ENCODE results near the gene ACTR3. TPM values are rescaled to one million over a fixed set of nuclear protein-coding genes. Genes with fewer than 3 reads are reported as not detected.
"Not testable (repeated sequence)": the region's sequence is repeated elsewhere in the genome, so short reads cannot be mapped to it uniquely, and the experiment has no call there.

Gene ACTR3
- 100 to 1,000 TPM; 408 to 414 TPM for total RNA-seq

DNA sequence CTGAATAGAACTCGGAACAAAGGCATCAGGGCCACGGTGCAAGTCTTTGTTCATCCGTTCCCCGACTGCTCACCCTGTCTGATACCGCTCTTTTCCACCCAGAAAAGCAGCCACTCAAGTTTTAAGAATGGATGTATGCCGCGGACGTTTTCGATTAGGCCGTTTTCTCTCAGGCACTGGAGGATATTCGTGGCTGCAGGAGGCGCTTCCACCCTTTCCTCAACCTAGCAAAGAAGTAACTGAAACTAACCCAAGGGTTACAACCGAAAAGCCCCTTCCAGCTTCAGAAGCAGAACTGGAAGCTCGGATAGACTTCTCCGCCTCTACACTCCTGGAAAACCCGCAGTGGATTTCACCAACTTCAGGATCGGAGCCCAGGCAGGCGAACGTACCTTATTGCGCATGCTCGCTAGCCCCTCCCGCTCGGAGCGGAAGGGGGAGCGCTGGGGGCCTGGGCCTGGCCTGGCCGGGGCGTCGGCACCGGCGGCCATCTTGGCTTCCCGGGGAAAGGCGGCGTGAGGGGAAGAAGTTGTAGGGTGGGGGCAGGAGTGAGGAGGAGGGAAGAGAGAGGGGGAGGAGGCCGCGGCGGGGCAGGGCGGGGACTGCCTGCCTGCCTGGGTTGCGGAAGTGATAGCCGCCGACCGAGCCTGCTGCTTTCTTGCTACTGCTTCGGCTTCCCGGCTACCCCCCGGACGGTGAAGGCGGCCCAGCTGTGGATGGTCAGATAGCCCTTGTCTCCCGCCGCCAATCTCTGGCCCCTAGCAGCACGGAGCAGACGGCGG, at the start of gene ACTR3:
ACTR3 (plus strand) TSS at position 619 of the 782 bp plus-strand sequence. CDS start 191 bp downstream, outside the sequence.
- peak; percentile 86 for ATAC-seq (ENCODE audit: low read depth)
- Mint-ChIP-seq H3K27ac (peak within 1 kb of the TSS; percentile 95), H3K9me3 (no peaks in the 10 kb centered on the region), H3K36me3 (peaks cover 44% of the 10 kb centered on the region), H3K4me3 (peak within 1 kb of the TSS; percentile 97), H3K4me1 (peaks cover 61% of the 10 kb centered on the region), H3K27me3 (no peaks in the 10 kb centered on the region)
- DNase-seq = peak; percentile 98
- POLR2A ChIA-PET = interaction anchor here (0.7 to 6.0 kb wide), 5 partner anchors 13 to 305 kb away, joined by 3 to 79 read pairs (median 4); partner anchors contain the start of gene SLC35F5

DNA sequence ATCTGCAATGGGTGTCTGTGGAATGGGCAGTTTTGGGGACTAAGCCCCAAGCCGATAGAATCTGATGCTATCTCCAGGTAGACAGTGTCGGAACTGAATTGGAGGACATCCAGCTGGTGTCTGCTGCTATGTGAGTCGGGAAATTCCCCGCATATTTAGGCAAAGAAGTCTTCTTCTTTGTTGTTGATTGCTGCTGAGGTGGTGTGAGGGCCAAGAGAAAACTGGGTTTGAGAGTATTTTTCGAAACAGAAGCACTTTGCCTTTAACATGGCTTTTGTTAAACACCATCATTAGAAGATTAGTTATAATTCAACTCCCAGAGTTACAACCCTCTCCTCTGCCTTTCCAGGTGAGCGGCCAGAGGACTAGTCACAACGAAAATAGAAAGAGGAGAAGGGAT, 49.4 kb upstream of the ACTR3 start:
- H3K36me3 Mint-ChIP-seq = peaks cover 10% of the 10 kb centered on the region
- POLR2A ChIA-PET = no interaction called here
- ATAC-seq (ENCODE audit: low read depth) (no peak), DNase-seq (no peak)
- no peak overlapping the region for H3K27ac Mint-ChIP-seq
- no peaks in the 10 kb centered on the region for H3K27me3 Mint-ChIP-seq
- peaks cover 4% of the 10 kb centered on the region for H3K9me3 Mint-ChIP-seq
- no peaks in the 10 kb centered on the region for H3K4me1 Mint-ChIP-seq
- no peak overlapping the region for H3K4me3 Mint-ChIP-seq

DNA sequence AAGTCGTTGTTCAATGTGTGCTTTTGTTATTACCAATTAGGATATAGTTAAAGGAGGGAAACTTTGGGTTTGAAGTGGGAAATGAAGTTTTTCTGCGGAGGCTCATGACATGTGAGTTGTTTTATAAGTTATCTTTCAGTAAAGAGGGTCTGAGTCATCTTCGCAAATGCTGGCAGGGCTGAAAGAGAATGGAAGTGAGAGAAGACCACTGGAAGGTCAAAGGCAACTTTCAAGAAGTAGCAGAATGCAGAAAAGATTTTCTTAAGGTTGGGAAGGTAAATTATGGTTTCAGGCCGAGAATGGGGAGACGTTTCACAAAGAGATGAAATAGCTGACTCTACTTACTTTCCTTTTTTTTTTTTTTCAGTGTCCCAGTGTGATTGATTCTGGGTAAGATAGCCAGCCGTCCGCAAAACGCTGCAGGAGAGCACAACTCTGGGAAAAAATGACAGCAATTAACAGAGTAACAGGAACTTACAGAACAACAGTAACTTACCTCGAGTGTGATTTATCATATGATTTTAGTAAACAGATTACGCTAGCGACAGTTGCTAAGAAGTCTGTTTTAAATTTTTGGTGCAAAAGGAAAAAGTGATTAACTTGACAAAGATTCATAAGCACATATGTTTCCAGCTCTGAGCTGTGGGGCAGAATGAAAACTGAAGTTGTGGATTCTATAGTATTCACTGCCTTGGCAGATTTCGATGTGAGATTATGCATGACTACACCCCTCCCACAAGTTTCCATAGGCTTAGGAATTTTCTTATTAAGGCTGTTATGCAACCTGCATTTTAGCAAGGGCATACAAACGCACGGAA, 46.8 kb upstream of the ACTR3 start:
- H3K4me1 Mint-ChIP-seq = no peaks in the 10 kb centered on the region
- H3K9me3 Mint-ChIP-seq = peaks cover 7% of the 10 kb centered on the region
- H3K36me3 Mint-ChIP-seq = peaks cover 23% of the 10 kb centered on the region
- no peak overlapping the region for H3K4me3 Mint-ChIP-seq
- no peaks in the 10 kb centered on the region for H3K27me3 Mint-ChIP-seq
- no peak for ATAC-seq (ENCODE audit: low read depth)
- no peak for DNase-seq
- POLR2A ChIA-PET = no interaction called here
- no peak overlapping the region for H3K27ac Mint-ChIP-seq

DNA sequence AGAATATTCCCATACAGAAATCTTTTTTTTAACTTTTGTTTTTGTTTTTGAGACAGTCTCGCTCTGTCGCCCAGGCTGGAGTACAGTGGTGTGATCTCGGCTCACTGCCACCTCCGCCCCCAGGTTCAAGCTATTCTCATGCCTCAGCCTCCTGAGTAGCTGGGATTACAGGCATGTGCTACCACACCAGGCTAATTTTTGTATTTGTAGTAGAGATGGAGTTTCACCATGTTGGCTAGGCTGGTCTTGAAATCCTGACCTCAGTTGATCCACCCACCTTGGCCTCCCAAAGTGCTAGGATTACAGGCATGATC, 46.2 kb upstream of the ACTR3 start:
- H3K9me3 Mint-ChIP-seq; H3K27ac Mint-ChIP-seq; H3K4me3 Mint-ChIP-seq; DNase-seq; H3K27me3 Mint-ChIP-seq; POLR2A ChIA-PET; H3K4me1 Mint-ChIP-seq; ATAC-seq (ENCODE audit: low read depth): not testable (repeated sequence)
- H3K36me3 Mint-ChIP-seq = peaks cover 23% of the 10 kb centered on the region

DNA sequence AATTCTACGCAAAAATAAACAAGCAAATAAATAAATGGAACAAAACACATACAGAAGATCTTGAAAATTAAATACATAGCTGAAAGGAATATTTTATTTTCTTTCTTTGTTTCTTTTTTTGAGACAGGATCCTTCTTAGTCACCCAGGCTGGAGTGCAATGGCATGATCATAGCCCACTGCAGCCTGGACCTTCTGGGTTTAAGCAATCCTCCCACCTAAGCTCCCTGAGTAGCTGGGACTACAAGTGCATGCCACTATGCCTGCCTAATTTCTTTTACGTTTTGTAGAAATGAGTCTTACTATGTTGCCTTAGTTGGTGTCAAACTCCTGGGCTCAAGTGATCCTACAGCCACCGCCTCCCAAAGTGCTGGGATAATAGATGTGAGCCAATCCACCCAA, 44.6 kb upstream of the ACTR3 start:
- no peaks in the 10 kb centered on the region for H3K4me1 Mint-ChIP-seq
- POLR2A ChIA-PET = no interaction called here

DNA sequence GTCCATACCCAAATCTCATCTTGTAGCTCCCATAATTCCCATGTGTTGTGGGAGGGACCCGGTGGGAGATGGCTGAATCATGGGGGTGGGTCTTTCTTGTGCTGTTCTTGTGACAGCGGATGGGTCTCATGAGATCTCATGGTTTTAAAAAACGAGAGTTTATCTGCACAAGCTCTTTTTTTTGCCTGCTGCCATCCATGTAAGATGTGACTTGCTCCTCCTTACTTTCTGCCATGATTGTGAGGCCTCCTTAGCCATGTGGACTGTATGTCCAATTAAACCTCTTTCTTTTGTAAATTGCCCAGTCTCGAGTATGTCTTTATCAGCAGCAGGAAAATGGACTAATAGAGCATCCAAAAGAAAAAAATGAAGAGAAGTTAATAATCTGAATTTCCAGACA, 44.1 kb upstream of the ACTR3 start:
- H3K4me3 Mint-ChIP-seq; H3K9me3 Mint-ChIP-seq; H3K4me1 Mint-ChIP-seq; POLR2A ChIA-PET; H3K27me3 Mint-ChIP-seq; DNase-seq; ATAC-seq (ENCODE audit: low read depth); H3K27ac Mint-ChIP-seq: not testable (repeated sequence)
- H3K36me3 Mint-ChIP-seq = peaks cover 23% of the 10 kb centered on the region

More for the DNA sequence above, 44.6 kb upstream of the ACTR3 start:
- no peak overlapping the region for H3K4me3 Mint-ChIP-seq
- peaks cover 7% of the 10 kb centered on the region for H3K9me3 Mint-ChIP-seq
- DNase-seq (no peak), ATAC-seq (ENCODE audit: low read depth) (no peak)
- H3K27ac Mint-ChIP-seq = no peak overlapping the region
- peaks cover 23% of the 10 kb centered on the region for H3K36me3 Mint-ChIP-seq
- no peaks in the 10 kb centered on the region for H3K27me3 Mint-ChIP-seq

DNA sequence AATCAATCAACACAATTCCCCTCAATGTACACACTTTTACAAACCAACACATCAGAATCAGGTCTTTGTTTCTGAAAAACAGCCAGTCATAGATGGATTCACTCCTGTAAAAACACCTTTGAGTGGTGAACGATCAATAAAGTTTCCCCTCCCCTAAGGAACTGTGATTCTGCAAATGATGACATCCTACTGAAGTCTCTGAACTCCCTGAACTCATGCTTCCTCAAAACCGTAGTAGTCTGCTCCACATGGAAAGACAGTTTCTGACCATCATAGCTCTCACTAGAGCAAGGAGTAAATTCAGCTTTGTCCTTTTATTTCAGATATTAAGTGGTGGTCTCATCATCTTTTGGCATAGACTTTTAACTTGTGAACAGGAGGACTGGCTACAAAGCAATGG, 43.5 kb upstream of the ACTR3 start:
- ATAC-seq (ENCODE audit: low read depth) (no peak), DNase-seq (no peak)
- no peak overlapping the region for H3K4me3 Mint-ChIP-seq
- no peaks in the 10 kb centered on the region for H3K27me3 Mint-ChIP-seq
- POLR2A ChIA-PET = no interaction called here
- H3K9me3 Mint-ChIP-seq = peaks cover 7% of the 10 kb centered on the region
- H3K4me1 Mint-ChIP-seq = no peaks in the 10 kb centered on the region
- H3K36me3 Mint-ChIP-seq = peaks cover 23% of the 10 kb centered on the region
- no peak overlapping the region for H3K27ac Mint-ChIP-seq

DNA sequence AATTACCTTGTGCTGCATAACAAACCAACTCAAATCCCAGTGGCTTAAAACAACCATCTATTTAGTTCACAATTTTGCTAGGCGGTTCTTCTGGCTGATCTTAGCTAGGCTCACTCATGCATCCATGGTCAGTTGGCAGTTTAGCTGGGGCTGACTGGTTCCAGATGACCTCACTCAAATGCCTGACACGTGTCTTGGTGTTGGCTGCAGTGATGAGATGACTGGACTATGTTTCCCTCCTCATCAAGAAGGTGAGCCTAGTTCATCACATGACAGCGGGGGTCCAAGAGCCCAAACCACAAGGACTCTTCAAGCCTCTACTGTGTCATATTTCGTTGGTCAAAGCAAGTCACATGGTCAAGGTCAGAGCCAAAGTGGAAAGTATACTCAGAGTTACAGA, 42.7 kb upstream of the ACTR3 start:
- Mint-ChIP-seq H3K36me3 (peaks cover 23% of the 10 kb centered on the region), H3K4me1 (no peaks in the 10 kb centered on the region), H3K27me3 (no peaks in the 10 kb centered on the region), H3K27ac (no peak overlapping the region), H3K9me3 (peaks cover 7% of the 10 kb centered on the region), H3K4me3 (no peak overlapping the region)
- POLR2A ChIA-PET = no interaction called here
- DNase-seq (no peak), ATAC-seq (ENCODE audit: low read depth) (no peak)

DNA sequence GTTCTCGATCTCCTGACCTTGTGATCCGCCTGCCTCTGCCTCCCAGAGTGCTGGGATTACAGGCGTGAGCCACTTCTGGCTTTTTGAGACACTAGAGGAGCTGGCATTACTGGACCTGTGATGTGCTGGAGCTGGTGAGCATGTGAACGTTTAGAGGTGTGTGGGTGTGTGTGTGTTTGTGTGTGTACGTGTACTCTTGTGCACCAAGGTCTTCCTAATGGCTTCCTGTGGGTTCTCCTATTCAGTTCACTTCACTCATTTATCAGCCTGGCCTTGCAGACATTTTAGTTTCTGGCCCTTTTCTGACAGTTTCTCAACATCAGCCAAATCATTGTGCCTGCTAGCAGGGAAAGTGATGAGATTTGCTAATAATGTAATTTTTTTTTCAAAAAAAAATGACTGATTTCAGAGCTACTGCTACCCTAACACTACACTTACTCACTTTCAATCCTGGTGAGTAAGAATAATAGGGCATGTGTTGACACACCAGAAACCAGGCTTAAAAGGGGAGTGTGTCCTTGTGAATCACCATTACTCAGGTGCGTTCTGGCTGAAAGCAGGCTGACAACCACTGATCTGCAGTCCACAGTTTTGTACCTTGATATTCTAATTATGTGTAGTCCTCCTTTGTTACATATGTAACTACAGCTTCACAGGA, 41.0 kb upstream of the ACTR3 start:
- peaks cover 23% of the 10 kb centered on the region for H3K36me3 Mint-ChIP-seq
- no peaks in the 10 kb centered on the region for H3K4me1 Mint-ChIP-seq
- H3K27ac Mint-ChIP-seq = no peak overlapping the region
- H3K27me3 Mint-ChIP-seq = no peaks in the 10 kb centered on the region
- DNase-seq = no peak
- ATAC-seq (ENCODE audit: low read depth) = no peak
- H3K9me3 Mint-ChIP-seq = peaks cover 7% of the 10 kb centered on the region
- POLR2A ChIA-PET = no interaction called here
- no peak overlapping the region for H3K4me3 Mint-ChIP-seq

DNA sequence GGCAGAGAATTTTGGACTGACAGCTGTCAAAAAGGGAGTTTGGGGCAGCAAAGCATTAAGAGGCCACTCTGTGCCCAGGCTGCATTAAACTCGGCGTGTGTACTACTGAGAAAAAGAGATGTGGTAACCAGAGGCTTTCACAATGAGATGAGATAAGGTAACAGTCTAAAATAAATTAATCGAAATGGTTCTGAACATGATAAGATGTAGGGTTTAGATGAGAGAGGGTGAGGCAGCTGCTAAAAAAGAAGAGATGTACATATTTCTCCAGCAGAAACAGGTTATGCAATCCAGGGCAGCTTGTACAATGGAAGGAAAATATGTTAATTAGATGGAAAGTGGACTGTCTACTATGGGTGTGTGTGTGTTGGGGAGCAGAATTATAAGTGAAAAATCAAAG, 39.2 kb upstream of the ACTR3 start:
- POLR2A ChIA-PET = no interaction called here
- no peak for ATAC-seq (ENCODE audit: low read depth)

DNA sequence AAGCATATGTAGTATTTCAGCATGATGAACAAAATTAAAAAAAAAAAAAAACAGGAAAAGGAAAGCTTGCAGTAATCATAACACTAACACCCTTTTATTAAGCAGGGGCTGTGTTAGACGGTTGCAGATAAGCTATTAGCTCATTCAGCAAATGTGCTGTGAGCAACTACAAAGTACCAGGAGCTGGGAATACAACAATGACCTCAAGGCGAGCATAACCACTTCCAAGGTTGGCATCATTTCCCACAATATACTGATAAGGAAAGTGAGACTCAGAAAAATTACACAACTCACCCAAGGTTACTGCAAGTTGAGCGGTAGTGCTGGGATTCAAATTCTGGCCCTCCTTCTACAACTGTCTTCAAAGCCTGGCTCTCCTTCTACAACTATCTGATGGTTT, 38.2 kb upstream of the ACTR3 start:
- Mint-ChIP-seq H3K4me1 (peaks cover 5% of the 10 kb centered on the region), H3K27me3 (no peaks in the 10 kb centered on the region), H3K27ac (no peak overlapping the region), H3K9me3 (no peaks in the 10 kb centered on the region), H3K4me3 (no peak overlapping the region), H3K36me3 (peaks cover 8% of the 10 kb centered on the region)
- no peak for ATAC-seq (ENCODE audit: low read depth)
- DNase-seq = no peak
- POLR2A ChIA-PET = no interaction called here

More for the DNA sequence above, 39.2 kb upstream of the ACTR3 start:
- Mint-ChIP-seq H3K27ac (no peak overlapping the region), H3K4me3 (no peak overlapping the region), H3K9me3 (peaks cover 3% of the 10 kb centered on the region), H3K36me3 (peaks cover 16% of the 10 kb centered on the region), H3K4me1 (peaks cover 5% of the 10 kb centered on the region), H3K27me3 (no peaks in the 10 kb centered on the region)
- DNase-seq = no peak

DNA sequence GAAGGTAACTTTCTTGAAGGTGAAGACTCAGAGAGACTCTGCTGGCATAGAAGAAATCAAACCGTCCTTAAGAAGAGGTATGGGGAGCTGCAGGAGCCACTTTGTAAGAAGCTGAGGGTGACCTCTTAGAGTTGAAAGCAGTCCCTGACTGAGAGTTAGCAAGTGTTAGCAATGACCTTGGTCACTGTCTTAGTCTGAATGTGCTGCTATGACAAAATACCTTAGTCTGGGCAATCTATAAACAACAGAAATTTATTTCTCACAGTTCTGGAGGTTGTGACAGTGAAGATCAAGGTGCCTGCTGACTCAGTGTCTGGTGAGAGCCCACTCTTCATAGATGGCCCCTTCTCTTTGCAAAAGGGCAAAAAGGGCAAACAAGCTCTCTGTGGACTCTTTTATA, 35.7 kb upstream of the ACTR3 start:
- Mint-ChIP-seq H3K4me3 (no peak overlapping the region), H3K27me3 (no peaks in the 10 kb centered on the region), H3K9me3 (no peaks in the 10 kb centered on the region), H3K36me3 (peaks cover 6% of the 10 kb centered on the region), H3K4me1 (peaks cover 8% of the 10 kb centered on the region), H3K27ac (no peak overlapping the region)
- no peak for DNase-seq
- no peak for ATAC-seq (ENCODE audit: low read depth)
- POLR2A ChIA-PET = no interaction called here

DNA sequence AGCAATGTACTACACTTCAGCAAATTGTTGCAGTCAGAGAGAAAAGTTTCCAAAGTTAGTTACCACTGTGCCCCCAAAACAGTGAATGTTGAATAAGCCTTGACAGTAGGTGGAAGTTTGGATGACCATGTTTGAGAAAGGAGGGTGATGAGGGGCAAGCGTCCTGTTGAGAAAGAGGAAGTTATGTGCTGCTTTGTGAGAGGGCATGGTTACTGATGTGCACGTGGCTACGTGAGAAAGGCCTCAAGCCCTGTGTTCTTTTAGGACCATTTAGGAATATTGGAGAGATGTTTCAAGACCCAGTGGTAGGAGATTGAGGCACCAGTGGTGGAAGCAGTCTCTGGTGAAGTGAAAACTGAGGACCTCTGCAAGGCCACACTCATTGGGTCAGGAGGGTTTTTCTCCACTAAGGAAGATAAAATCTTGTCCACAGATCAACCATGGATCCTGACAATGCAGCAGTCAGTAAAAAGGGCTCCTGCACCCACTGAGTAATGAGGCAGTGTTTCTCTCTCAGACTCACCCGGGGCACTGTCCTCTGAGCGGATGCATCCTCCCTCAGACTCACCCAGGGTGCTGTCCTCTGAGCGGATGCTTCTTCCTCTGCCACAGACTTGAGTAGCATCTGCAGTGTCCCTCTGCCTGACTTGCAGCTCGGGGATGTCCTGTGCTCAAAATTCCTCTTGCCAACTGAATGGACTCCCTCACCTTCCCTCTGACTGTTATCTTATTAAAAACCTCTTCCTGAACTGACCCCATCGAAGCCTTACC, 34.7 kb upstream of the ACTR3 start:
- Mint-ChIP-seq H3K4me1 (peaks cover 8% of the 10 kb centered on the region), H3K27me3 (no peaks in the 10 kb centered on the region), H3K27ac (peak overlapping the region; percentile 46), H3K9me3 (no peaks in the 10 kb centered on the region), H3K4me3 (no peak overlapping the region), H3K36me3 (peaks cover 6% of the 10 kb centered on the region)
- DNase-seq (no peak), ATAC-seq (ENCODE audit: low read depth) (no peak)
- POLR2A ChIA-PET = no interaction called here
